Upper lobe of right lung (tissue), 1 donor: ENCODE data around the gene CHST15. TPM values are rescaled to one million over a fixed set of nuclear protein-coding genes. Genes with fewer than 3 reads are reported as not detected.

Experiments used
- ATAC-seq: fragments of 200-7000 bp; cut with Tn5 transposase; one replicate; pipeline ENCODE4 v1.9.1; 2020; ENCODE audit warnings: mild to moderate bottlenecking, moderate library complexity
- DNase-seq: peaks from one replicate; pipeline ENCODE4 v3.0.0-alpha.2; 2020
- H3K27ac ChIP-seq: fragments of 200-600 bp; one replicate; pipeline ENCODE4 v1.8.0; 2022
- H3K27me3 ChIP-seq: fragments of 200-600 bp; one replicate; pipeline ENCODE4 v1.8.0; 2022; ENCODE audit warnings: mild to moderate bottlenecking
- H3K36me3 ChIP-seq: fragments of 200-600 bp; one replicate; pipeline ENCODE4 v1.8.0; 2022
- H3K4me1 ChIP-seq: fragments of 200-600 bp; one replicate; pipeline ENCODE4 v1.8.0; 2022
- H3K4me3 ChIP-seq: fragments of 200-600 bp; one replicate; pipeline ENCODE4 v1.8.0; 2022; ENCODE audit warnings: mild to moderate bottlenecking
- H3K9me3 ChIP-seq: fragments of 200-600 bp; one replicate; pipeline ENCODE4 v1.8.0; 2022
- CTCF ChIP-seq: fragments of 200-600 bp; IDR thresholded peaks from one replicate; pipeline ENCODE4 v1.8.0; 2022; ENCODE audit warnings: antibody characterized with exemption
- intact Hi-C: fragments of 100-400 bp; cut with DNase I; formaldehyde crosslinking; loops from one replicate; pipeline ENCODE4 v1.11.0; 2022
- total RNA-seq: library from RNA; stranded (reverse); fragmentation: NEBNext Ultra II Directional; extraction: Animal tissue kit (Norgen Biotek cat#: 25700); gene quantifications from one replicate; pipeline ENCODE4 v1.2.1, GENCODE V29; 2021
- donor health status: DM: no; HTN: yes; CAD: no; lungs with severe emphysema.

Gene CHST15
- total RNA-seq, 1 donor from 2014 or later = 49.2 TPM

GRCh38 chr10:124042656-124043309 is 50.6 kb downstream of the CHST15 start:
- intact Hi-C loops = no loop called here
- H3K4me3 ChIP-seq = no peak overlapping the region
- H3K27ac ChIP-seq = no peak overlapping the region
- H3K4me1 ChIP-seq = peaks cover 16% of the 10 kb centered on the region
- no peak for ATAC-seq
- TF ChIP-seq CTCF = no peak
- H3K9me3 ChIP-seq = no peaks in the 10 kb centered on the region
- H3K27me3 ChIP-seq = no peaks in the 10 kb centered on the region
- peaks cover 19% of the 10 kb centered on the region for H3K36me3 ChIP-seq
- DNase-seq = no peak

- no peak for ATAC-seq
- H3K27me3 ChIP-seq = no peaks in the 10 kb centered on the region
- intact Hi-C loops = no loop called here
- H3K36me3 ChIP-seq = peaks cover 28% of the 10 kb centered on the region
- no peaks in the 10 kb centered on the region for H3K9me3 ChIP-seq
- no peak for DNase-seq
- H3K4me3 ChIP-seq = no peak overlapping the region
- H3K27ac ChIP-seq = no peak overlapping the region
- TF ChIP-seq CTCF = no peak
- H3K4me1 ChIP-seq = peaks cover 20% of the 10 kb centered on the region
Observed at GRCh38 chr10:124041675-124042445, 51.5 kb downstream of the CHST15 start.

DNA sequence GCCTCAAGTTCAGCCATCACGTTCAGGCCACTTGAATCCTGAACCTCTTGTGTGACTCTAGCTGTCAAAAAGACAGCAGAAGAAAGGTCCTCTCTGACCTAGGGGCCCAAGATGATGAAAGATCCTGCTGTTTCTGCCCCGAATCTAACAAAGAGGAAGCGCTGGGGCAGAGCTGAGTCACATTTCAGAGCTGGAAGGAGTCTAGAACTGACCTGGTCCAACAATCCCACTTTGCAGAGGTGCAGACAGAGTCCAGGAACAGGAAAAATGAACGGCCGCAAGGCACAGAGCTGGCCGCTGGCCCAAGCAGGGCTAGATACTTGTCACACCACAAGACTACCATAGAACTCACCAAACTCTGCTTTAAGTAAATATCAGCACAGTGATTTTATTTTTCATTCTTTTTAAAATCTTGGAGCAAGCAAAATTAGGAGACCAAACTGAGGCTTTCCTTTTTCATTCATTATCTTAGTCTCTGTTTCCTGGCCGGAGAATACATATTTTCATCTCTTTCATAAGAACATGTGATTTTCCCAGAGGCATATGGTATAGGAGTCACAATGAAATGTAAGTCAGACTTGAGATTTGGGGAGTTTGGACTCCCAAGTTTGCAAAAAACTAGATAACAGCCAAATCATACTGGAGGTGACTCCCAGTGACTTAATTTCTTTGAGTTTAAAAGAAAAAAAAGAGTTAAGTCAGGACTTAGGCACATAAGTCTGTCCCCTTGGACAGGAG is 52.8 kb downstream of the CHST15 start:
- H3K36me3 ChIP-seq = peaks cover 37% of the 10 kb centered on the region
- DNase-seq (no peak), ATAC-seq (peak; percentile 32)
- H3K4me1 ChIP-seq = peaks cover 27% of the 10 kb centered on the region
- no peak overlapping the region for H3K4me3 ChIP-seq
- no peak for TF ChIP-seq CTCF
- intact Hi-C loops = no loop called here
- no peaks in the 10 kb centered on the region for H3K9me3 ChIP-seq
- H3K27me3 ChIP-seq = no peaks in the 10 kb centered on the region
- no peak overlapping the region for H3K27ac ChIP-seq

DNA sequence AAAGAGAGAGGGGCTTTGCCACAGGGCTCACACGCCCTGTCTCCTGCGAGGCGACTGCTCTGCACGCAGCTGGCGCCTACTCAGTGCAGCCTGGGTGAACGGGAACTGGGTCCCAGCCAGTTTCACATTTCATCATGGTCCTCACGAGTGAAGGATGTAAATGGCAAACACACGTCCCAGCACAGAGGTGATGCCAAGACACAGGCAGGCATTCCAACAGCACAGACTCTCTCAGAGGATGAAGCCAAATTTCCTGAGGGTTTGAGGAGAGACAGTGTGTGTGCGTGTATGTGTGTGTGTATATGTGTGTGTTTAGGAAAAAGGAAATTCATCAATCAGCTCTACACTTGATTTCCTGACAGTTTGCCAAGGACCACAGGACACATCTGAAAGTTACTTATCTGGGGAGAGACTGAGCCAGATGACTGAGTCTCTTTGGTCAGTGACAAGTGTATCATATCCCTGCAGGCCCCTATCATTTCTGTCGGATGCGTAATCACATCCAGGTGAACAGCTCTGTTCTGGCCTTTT is 53.9 kb downstream of the CHST15 start:
- TF ChIP-seq CTCF = no peak
- Histone ChIP-seq H3K4me3 (no peak overlapping the region), H3K4me1 (peaks cover 29% of the 10 kb centered on the region), H3K9me3 (no peaks in the 10 kb centered on the region), H3K27me3 (no peaks in the 10 kb centered on the region), H3K27ac (no peak overlapping the region), H3K36me3 (peaks cover 37% of the 10 kb centered on the region)
- DNase-seq (no peak), ATAC-seq (peak; percentile 1)
- intact Hi-C loops = no loop called here

DNA sequence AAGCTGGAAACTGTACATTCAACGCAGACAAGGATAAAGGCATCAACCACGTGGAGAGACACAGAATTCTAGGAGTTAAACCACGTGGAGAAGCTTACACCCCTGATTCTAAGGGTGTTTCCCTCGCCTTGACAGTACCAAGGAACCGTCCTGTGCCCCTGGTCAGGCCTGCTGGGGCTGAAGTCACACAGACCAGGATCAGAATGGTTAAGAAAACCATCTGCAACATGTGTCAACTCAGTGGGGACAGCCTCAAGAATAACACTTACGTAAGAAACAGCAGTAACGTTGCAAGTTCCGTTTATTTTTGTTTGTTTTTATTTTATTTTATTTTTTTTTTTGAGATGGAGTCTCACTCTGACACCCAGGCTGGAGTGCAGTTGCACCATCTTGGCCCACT is 55.6 kb downstream of the CHST15 start:
- no peak for TF ChIP-seq CTCF
- intact Hi-C loops = no loop called here
- Histone ChIP-seq H3K4me3 (no peak overlapping the region), H3K27me3 (no peaks in the 10 kb centered on the region), H3K27ac (no peak overlapping the region), H3K36me3 (peaks cover 37% of the 10 kb centered on the region), H3K4me1 (peaks cover 39% of the 10 kb centered on the region), H3K9me3 (no peaks in the 10 kb centered on the region)
- peak; percentile 50 for ATAC-seq
- DNase-seq = no peak
